NCI-H82 treated with DMSO at 0.1 percent for 48 hours (cell line): Measurements from ENCODE around the gene DGCR2.

Source experiments
- DNase-seq: peaks from one replicate; lab custom pipeline; 2025; ENCODE audit not compliant: unreplicated experiment; lab: John Stamatoyannopoulos, UW

The DGCR2 gene

DNA sequence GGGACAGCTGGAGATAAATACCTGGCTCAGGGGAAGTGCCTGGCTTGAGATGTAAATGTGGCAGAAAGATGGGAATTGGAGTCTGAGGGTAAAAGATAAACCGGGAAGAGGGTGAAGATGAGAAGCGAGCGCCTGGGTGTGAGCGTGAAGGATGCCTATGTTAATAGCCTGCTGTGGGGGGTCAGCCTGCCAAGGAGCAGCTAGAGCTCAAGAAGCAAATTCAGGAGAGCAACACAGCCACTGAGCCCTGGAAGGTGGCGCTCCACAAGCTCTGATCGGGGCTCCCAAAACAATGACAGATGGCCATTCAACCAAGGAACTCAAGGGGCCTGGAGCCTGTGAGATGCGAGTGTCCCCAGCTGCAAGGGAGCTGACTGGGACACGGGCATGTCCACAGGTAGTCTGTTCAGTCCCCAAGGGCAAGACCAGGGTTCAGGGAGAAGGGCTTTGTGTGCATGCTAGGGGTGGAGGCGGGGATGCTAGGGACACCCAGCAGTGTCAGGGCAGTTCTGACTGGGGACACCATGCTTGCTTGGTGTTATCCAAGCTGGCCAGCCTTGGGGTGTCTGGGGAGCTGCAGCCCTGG lies 25.1 kb upstream of the DGCR2 start:
- DNase-seq, result no peak

GRCh38 chr22:19146215-19146968 lies 24.2 kb upstream of the DGCR2 start:
- no peak for DNase-seq

DNA sequence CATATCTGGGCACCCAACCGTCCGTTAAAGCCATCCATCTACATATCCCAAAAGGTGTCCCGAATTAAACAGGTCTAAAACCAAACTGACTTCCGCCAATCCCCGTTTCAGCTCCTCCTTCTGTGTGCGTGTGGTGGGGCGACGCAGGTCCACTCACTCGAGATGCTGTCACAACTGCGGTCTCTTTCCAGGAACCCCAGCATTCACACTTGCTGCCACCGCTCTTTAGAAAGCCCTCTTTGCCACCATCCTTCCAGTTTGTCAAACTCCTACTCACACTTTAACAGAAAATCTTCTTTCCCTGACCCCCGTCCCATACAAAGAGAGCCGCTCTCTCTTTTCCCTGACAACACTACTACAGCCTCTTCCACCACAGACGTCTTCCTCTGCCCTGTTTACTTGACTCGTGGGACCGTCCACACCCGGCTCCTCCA lies 21.8 kb upstream of the DGCR2 start:
- DNase-seq, result no peak

GRCh38 chr22:19143212-19143611 lies 21.0 kb upstream of the DGCR2 start:
- no peak for DNase-seq

GRCh38 chr22:19142394-19142793 lies 20.2 kb upstream of the DGCR2 start:
- no peak for DNase-seq

DNA sequence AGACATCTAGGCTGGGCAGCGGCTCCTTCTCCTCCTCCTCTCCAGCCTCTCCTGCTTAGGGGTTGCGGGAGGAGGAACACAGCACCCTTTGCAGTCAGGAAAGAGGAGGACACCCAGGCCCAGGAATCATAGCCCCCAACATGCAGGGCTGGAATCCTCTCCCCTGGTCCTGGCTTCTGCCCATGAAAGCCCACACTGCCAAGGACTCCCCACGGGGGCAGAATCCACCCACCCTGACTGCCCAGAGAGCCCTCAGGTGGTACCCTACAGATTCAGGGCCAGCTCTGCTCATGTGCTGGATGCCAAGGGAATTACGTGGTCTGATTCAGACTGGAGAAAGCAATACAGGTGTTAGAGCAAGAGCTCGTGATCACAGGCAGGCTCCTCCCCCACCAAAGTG lies 17.8 kb upstream of the DGCR2 start:
- no peak for DNase-seq

DNA sequence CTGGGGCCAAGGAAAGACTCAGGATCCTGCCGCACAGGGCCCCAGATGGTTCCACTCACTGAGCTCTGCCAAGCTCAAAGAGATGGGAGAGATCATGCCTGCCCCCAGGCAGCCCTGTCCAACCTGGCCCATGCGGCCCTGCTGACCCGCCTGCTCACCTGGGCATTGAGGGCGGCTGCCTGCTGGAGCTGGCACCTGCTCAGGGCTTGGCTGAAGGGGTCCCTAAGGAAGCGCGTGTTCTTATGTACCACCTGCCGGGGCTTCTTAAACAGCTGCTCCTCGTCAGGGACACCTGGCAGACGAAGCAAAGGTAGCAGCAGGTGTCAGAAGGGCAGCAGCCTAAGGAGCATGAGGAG lies 16.8 kb upstream of the DGCR2 start:
- DNase-seq, result no peak

GRCh38 chr22:19138217-19139000 lies 16.2 kb upstream of the DGCR2 start:
- no peak for DNase-seq

DNA sequence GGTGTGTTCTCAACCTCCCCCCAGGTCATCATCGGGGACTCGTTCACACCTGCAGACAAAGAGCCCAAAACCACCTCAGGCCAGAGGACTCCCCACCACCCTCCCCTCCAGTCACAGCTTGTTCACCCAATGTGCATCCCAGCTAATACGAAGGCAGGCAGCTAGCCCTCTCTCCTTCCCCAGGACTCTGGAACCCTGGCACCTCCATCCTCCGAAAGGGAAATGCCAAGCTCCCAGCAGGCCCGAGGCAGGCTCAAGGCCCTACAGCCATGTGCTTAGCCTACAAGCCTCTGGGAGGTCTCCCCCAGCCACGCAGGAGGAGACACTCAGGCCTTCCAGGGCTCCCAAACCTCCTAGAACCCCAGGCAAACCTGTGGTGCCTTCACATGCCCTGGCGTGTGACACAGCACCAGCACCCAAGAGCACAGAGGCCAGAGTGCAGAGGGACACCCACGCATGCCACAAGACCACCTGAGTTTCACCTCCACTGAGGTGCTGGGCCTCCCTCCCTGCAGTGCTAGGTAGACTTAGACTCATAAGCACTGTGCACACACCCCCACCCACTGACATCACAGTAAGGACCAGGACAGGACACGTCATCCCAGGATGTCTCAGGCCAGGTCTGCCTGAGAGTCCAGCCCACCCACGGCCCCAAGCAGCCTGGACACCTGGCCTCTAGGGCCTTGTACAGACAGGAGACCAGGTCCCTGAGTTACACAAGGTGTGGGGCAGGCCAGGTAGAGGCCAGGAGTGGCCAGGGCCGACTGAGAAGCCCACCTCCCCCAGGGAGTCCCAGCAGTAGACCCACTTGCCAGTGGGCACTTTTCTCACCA lies 15.4 kb upstream of the DGCR2 start:
- DNase-seq, result no peak

DNA sequence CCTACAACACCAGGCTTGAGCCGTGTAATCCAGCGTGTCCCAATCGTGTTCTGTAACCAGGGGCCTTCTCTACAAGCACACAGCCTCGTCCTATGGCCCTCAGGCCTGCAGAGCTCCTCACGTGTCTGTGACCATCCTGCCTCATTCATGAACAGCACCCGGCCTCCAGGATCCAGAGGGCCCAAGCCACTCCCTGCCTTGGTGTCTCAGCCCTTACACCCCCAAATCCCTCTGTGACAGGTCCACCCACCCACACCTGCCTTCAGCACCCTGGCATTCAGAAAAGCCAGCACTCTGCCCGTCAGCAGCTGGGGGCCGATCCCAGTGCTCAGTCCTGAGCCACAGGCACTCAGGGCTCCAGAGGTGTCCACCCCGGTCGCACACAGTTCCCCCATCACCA lies 14.7 kb upstream of the DGCR2 start:
- DNase-seq, result no peak

DNA sequence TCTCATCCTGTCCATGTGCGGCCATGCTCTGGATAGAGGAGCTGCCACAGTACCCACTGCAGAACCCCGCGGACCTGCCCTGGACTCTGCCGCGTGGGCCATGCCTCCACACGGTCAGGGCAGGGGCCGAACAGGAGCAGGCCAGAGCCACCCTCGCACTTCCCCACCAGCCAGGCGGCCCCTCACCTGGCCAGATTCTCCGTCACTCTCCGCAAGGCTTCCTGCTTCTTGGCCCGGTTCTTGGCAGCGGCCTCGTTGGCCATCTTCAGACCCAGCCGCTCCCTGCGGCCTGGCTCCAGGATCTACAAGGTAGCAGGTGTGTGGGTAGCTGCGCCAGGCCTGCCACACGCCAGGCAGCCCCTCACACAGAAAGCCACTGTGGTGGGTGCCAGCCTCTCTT lies 12.7 kb upstream of the DGCR2 start:
- no peak for DNase-seq

DNA sequence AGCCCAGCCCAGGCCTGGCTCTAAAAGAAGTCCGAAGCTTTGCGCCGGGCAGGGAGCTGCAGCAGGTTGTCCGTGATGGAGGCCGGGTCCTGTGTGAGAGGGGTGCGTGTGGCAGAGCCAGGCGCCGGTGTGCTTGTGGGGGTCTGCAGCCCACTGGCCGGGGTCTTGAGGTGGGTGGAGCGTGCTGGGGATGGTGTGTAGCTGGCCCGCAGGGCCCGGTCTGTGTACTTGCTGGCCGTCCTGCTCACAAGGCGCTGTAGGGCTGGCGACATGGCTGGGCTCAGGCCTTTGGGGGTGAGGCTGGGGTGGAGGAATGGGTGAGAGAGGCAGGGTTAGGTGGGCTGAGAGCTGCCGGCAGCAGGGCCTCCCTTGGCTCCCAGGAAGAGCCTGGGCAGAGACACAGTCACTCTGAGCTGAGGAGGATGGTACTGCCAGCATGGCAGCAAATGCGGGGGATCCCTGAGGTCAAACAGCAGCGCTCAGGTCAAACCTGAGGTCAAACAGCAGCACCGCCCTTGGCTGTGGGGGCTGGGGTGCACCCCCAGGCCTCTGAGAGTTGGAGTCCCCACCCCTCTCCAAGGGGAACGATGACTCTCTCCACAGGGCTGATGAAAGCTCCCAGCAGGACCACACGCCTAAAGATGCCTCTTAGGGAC lies 12.1 kb upstream of the DGCR2 start:
- DNase-seq, result no peak

GRCh38 chr22:19133561-19133960 lies 11.3 kb upstream of the DGCR2 start:
- no peak for DNase-seq

DNA sequence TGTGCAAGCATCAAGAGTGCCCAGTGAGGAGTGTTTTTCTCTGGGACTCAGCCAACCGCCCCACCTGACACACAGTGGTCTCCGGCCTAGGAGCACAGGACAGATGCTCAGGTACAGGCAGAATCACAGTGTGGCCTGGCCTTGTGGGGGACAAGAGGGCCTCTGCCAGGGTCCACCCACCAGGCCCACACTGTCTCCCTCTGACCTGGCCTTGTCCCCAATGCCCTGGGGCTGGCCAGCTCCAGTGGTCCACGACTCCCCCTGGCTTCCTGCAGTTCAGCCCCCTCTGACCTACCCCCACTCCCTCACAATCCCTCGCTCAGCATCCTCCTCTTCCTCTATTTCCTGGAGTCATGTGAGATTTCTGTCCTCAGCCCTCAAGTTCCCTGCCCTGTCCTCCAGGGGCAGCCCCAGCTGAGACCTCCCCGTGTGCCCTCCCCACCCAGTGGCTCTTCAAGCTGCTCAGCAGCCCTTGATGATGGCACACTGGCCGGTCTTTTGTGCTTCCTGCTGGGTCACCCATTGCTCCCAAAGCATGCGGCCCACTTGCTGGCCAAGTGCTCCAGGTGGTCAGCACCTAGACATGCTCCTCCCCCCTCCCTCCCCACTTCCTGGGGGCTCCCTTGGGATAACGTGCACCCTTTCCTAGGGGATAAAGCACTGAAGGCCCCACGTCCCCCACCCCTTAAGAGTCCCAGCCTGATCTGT lies 10.6 kb upstream of the DGCR2 start:
- no peak for DNase-seq

GRCh38 chr22:19132153-19132552 lies 9.9 kb upstream of the DGCR2 start:
- no peak for DNase-seq

DNA sequence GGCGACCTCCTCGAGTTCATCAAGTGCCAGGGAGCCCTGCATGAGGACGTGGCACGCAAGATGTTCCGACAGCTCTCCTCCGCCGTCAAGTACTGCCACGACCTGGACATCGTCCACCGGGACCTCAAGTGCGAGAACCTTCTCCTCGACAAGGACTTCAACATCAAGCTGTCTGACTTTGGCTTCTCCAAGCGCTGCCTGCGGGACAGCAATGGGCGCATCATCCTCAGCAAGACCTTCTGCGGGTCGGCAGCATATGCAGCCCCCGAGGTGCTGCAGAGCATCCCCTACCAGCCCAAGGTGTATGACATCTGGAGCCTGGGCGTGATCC lies 9.4 kb upstream of the DGCR2 start:
- DNase-seq, result no peak

DNA sequence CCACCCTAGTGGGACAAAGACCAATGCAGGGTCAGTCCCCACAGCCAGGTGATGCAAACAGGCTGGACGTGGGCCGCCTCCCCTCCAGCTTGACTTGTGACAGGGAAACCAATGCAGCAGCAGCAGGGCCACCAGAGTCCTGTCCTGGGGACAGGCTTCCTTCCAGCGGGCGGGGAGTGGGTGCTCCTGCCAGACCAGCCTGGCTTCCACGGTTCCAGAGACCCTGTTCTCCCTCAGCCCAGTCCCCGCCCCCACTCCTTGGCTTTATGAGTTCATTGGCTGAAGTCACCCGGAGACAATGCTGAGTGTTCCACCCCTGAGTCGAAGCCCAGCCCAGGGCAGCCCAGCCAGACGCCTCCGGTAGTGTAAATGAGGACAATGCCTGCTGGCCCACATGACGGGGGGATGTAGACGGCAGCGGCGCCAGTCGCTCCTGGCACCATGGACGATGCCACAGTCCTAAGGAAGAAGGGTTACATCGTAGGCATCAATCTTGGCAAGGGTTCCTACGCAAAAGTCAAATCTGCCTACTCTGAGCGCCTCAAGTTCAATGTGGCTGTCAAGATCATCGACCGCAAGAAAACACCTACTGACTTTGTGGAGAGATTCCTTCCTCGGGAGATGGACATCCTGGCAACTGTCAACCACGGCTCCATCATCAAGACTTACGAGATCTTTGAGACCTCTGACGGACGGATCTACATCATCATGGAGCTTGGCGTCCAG lies 8.9 kb upstream of the DGCR2 start, which contains the start of gene TSSK2:
Gene TSSK2, plus strand, starts transcription at position 350 of the 726 bp plus-strand sequence. Its CDS starts 92 bp downstream, at position 442.
- DNase-seq, result no peak

- no peak for DNase-seq
Measured at GRCh38 chr22:19129871-19130270, 7.7 kb upstream of the DGCR2 start.

GRCh38 chr22:19128946-19129727 lies 6.9 kb upstream of the DGCR2 start:
- no peak for DNase-seq
